ENCODE data around the gene COQ9. TPM values are rescaled to one million over a fixed set of nuclear protein-coding genes. Genes with fewer than 3 reads are reported as not detected.

The COQ9 gene
- total RNA-seq, 1 experiment from 2014 or later = 54.9 TPM

DNA sequence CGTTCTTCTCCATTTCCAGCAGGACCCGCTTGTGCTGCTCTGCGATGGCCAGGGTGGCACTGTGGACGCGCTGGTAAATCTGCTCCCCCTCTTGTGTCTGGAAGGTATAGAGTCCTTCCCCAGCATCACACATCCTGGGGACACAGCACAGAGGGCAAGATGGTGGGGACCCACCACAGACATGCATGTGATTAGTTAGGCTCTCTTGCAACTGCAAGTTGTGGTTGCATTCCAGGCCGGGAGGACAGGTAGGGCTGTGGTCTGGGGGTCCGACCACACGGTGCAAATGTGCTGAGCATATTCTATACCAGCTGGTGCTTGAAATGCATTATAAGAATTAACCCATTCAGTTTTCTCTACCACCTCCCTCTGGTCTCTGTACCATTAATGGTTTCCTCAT lies 26.6 kb downstream of the COQ9 start:
- Histone ChIP-seq H3K36me3 (peaks cover 29% of the 10 kb centered on the region), H3K4me1 (no peaks in the 10 kb centered on the region; the same call in 1 of the 2 replicates), H3K27me3 (no peaks in the 10 kb centered on the region)

GRCh38 chr16:57474671-57475661 lies 27.7 kb downstream of the COQ9 start:
- Histone ChIP-seq H3K27ac (no peak overlapping the region), H3K27me3 (no peaks in the 10 kb centered on the region), H3K36me3 (peaks cover 20% of the 10 kb centered on the region), H3K4me1 (no peaks in the 10 kb centered on the region; the same call in 1 of the 2 replicates), H3K9me3 (replicated peaks) (no peaks in the 10 kb centered on the region), H3K4me3 (no peak overlapping the region)
- no peak for DNase-seq

More for the DNA sequence above, 26.6 kb downstream of the COQ9 start:
- DNase-seq = no peak
- H3K9me3 ChIP-seq (replicated peaks) = no peaks in the 10 kb centered on the region
- H3K27ac ChIP-seq = no peak overlapping the region
- H3K4me3 ChIP-seq = no peak overlapping the region

DNA sequence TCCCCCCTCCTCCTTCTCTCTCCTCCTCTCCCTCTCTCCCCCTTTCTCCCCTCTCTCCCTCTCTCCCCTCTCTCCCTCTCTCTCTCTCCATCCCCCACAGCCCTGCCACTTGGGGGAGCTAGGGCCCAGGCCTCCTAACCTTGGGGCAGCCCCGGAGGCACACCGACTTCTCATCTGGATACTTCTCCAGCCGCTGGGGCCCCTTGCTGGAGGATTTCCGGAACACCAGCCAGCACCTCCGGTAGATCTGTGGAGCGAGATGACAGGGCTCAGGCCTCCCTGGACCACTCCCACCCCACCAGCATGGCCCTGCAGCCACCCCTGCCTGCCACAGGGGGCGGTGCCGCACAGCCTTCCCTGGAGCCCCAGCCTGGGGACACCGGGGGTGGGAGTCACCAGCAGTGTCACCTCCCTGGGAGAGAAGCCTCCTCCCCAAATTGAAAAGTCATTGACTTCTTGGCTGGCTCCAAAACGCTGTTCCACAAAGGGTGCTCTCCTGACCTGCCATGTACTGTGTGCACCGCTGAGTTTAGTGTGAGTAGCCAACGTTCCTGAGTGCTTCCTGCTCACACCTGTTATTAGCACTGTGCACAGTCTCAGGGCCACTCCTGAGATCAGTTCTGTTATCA lies 28.5 kb downstream of the COQ9 start:
- Histone ChIP-seq H3K36me3 (peaks cover 11% of the 10 kb centered on the region), H3K4me3 (no peak overlapping the region), H3K27me3 (no peaks in the 10 kb centered on the region), H3K9me3 (replicated peaks) (no peaks in the 10 kb centered on the region), H3K27ac (no peak overlapping the region), H3K4me1 (no peaks in the 10 kb centered on the region; the same call in 1 of the 2 replicates)
- DNase-seq = peak; percentile 73 to 74

- no peaks in the 10 kb centered on the region for H3K9me3 ChIP-seq (replicated peaks)
- H3K27ac ChIP-seq = no peak overlapping the region
- 0 out of 2 replicates have a peak, but pooled peaks cover 5% of the 10 kb centered on the region for H3K36me3 ChIP-seq
- no peak for DNase-seq
- H3K27me3 ChIP-seq = no peaks in the 10 kb centered on the region
- H3K4me1 ChIP-seq = no peaks in the 10 kb centered on the region; the same call in 1 of the 2 replicates
- no peak overlapping the region for H3K4me3 ChIP-seq
Measured at GRCh38 chr16:57476546-57477410, 29.5 kb downstream of the COQ9 start.

DNA sequence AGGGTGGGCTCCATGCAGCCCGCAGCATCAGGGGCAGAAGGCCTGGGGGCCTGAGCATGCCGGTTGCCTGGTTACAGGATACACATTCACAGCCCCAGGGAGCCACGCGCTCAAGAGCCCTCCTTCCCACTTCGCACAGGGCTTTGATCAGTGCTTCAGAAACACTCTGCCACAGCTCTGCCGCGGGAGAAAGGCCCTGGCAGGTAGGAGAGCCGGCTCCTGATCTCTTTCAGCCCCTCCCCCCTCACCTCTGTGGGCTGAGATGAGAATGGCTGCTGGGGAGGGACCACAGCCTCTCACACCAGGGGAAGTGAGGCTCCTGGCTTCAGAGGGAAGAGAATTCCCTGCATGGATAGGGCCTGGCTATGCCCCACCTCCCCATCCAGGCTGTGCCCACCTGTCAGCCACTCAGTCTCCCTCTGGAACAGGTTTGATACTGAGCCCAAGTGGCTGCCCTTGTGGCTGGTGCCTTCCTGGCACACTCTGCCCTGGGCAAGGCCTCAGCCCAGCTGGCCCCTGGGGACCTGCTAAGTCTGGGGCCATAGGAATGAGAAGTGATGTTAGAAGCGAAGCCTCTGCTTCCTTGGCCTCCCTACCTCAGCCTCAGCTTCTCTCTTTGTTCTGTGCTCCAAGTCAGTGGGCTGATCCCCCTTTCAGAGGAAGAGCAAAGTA lies 30.4 kb downstream of the COQ9 start:
- no peak for DNase-seq
- Histone ChIP-seq H3K27ac (no peak overlapping the region), H3K4me1 (no peaks in the 10 kb centered on the region; the same call in 1 of the 2 replicates), H3K4me3 (no peak overlapping the region), H3K36me3 (0 out of 2 replicates have a peak, but pooled peaks cover 3% of the 10 kb centered on the region), H3K27me3 (no peaks in the 10 kb centered on the region), H3K9me3 (replicated peaks) (no peaks in the 10 kb centered on the region)

GRCh38 chr16:57478396-57479204 lies 31.3 kb downstream of the COQ9 start:
- no peaks in the 10 kb centered on the region; the same call in 1 of the 2 replicates for H3K4me1 ChIP-seq
- H3K4me3 ChIP-seq = peak overlapping the region; percentile 52
- H3K27ac ChIP-seq = no peak overlapping the region

GRCh38 chr16:57479205-57479975 lies 32.1 kb downstream of the COQ9 start:
- no peak overlapping the region for H3K27ac ChIP-seq
- no peaks in the 10 kb centered on the region for H3K27me3 ChIP-seq
- H3K9me3 ChIP-seq (replicated peaks) = no peaks in the 10 kb centered on the region
- DNase-seq = peak; percentile 73 to 79
- no peaks in the 10 kb centered on the region; the same call in 1 of the 2 replicates for H3K4me1 ChIP-seq
- peak overlapping the region; percentile 52 for H3K4me3 ChIP-seq
- no peaks in the 10 kb centered on the region for H3K36me3 ChIP-seq

More at GRCh38 chr16:57478396-57479204, 31.3 kb downstream of the COQ9 start:
- H3K27me3 ChIP-seq = no peaks in the 10 kb centered on the region
- DNase-seq = no peak
- no peaks in the 10 kb centered on the region for H3K36me3 ChIP-seq
- H3K9me3 ChIP-seq (replicated peaks) = no peaks in the 10 kb centered on the region

GRCh38 chr16:57479976-57480753 lies 32.9 kb downstream of the COQ9 start:
- Histone ChIP-seq H3K27me3 (0 out of 2 replicates have a peak, but pooled peaks cover 4% of the 10 kb centered on the region), H3K4me3 (peak overlapping the region; percentile 52), H3K27ac (no peak overlapping the region), H3K36me3 (no peaks in the 10 kb centered on the region), H3K4me1 (no peaks in the 10 kb centered on the region; the same call in 1 of the 2 replicates), H3K9me3 (replicated peaks) (no peaks in the 10 kb centered on the region)
- DNase-seq = peak; percentile 64 to 66

DNA sequence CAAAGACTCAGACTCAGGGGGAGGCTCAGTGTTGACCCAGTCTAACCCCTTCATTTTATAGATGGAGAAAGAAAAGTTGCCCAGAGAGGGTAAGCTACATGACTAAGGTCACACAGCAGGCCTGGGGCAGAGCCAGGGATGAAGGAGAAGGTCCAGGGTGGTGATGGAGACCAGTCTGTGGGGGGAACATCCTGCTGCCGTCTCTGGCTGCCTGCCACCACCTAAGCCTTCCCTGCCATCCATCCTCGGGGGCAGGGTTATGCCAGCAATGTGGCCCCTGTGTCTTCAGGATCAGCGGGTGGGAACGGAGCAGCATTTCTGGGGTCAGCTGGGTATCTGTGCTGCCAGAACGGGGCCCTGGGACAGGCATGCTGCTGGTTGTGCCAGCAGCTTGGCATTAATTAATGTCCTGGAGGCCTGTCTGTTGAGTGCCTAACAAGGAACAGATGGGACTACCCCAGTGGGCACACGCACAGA lies 33.5 kb downstream of the COQ9 start:
- Histone ChIP-seq H3K4me1 (no peaks in the 10 kb centered on the region; the same call in 1 of the 2 replicates), H3K9me3 (replicated peaks) (no peaks in the 10 kb centered on the region), H3K27me3 (0 out of 2 replicates have a peak, but pooled peaks cover 5% of the 10 kb centered on the region), H3K36me3 (no peaks in the 10 kb centered on the region), H3K27ac (no peak overlapping the region), H3K4me3 (peak overlapping the region; percentile 52; the same call in 1 of the 2 replicates)
- no peak for DNase-seq

- Histone ChIP-seq H3K4me1 (no peaks in the 10 kb centered on the region; the same call in 1 of the 2 replicates), H3K27me3 (0 out of 2 replicates have a peak, but pooled peaks cover 5% of the 10 kb centered on the region), H3K4me3 (no peak overlapping the region)
Measured at GRCh38 chr16:57481421-57481820, 34.1 kb downstream of the COQ9 start.

DNA sequence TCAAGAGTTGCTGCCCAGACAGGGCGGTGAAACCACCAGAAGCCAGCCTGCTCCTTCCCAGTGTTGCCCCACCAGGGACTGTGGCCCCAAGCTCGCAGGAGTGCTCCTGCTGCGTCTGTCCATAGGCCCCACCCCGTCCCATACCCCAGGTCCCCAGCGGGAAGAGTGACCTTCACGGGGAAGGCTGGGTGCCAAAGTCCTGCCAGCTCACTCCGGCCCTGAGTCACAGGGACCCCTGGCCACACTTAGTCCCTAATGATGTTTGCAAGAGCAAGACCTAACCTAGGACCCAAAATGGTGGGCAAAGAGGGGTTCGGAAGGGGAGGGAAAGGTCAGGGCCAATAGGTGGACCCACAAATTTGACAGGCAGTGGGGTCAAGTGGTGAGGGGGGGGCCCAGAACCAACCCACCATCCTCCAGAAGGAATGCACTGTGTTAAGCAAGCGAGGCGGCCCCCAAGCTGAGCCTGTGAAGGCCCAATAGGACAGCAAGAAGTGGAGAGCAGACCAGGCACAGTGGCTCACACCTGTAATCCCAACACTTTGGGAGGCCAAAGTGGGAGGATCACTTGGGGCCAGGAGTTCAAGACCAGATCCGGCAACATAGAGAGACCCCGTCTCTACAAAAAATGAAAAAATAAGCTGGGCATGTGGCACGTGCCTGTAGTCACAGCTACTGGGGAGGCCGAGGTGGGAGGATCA lies 35.7 kb downstream of the COQ9 start:
- H3K4me1 ChIP-seq = no peaks in the 10 kb centered on the region; the same call in none of the 2 replicates
- no peaks in the 10 kb centered on the region for H3K9me3 ChIP-seq (replicated peaks)
- H3K27me3 ChIP-seq = peaks cover 11% of the 10 kb centered on the region
- H3K27ac ChIP-seq = no peak overlapping the region
- H3K36me3 ChIP-seq = no peaks in the 10 kb centered on the region
- H3K4me3 ChIP-seq = no peak overlapping the region
- DNase-seq = no peak

More at GRCh38 chr16:57481421-57481820, 34.1 kb downstream of the COQ9 start:
- no peak overlapping the region for H3K27ac ChIP-seq
- no peak for DNase-seq
- no peaks in the 10 kb centered on the region for H3K9me3 ChIP-seq (replicated peaks)
- no peaks in the 10 kb centered on the region for H3K36me3 ChIP-seq
